GM12891 (cell line): ENCODE data around the gene SLC49A3.

ENCODE experiments used
- POLR2A ChIP-seq: IDR thresholded peaks from 2 replicates; pipeline ENCODE4 v1.6.1; 2011; ENCODE audit warnings: low read depth, low read length, control low read depth
- POLR2AphosphoS5 ChIP-seq: IDR thresholded peaks from 2 replicates; pipeline ENCODE4 v1.6.1; 2011; ENCODE audit warnings: low read depth, low read length, control low read depth
- POU2F2 ChIP-seq: IDR thresholded peaks from 2 replicates; pipeline ENCODE4 v1.6.1; 2011; ENCODE audit warnings: low read depth, mild to moderate bottlenecking, control low read depth, low read length, moderate library complexity
- TAF1 ChIP-seq: IDR thresholded peaks from 2 replicates; pipeline ENCODE4 v1.6.1; 2011; ENCODE audit warnings: low read depth, low read length, control low read depth

DNA sequence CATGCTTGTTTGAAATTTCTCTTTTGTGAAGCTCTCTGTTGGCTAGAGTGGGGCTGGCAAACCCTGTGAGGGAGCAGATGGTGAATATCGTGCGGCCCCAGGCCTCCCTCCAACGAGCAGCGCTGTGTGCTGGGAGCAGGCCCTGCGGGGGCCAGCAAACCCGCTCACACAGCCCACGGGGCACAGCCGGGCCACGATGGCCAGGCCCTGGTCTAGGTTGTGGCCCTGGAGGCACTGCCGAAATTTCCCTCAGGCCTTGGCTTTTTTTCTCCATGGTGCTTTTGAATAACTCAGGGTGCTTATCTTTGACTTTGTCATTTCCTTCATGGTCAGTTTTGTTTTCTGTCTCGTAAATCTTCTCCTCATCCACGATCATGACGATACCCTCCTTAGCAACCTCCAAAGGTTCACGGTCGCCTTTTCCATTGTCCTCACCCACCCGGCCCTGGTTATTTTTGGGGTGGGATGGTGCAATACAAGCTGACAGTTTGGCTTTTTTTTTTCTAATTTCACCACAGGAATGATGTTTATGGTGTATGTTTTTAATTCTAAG is 37.4 kb upstream of the SLC49A3 start:
- TF ChIP-seq TAF1 (no peak), POLR2AphosphoS5 (no peak), POLR2A (no peak), POU2F2 (no peak)
